Psoas muscle (tissue), 8 donors: ENCODE measurements around the gene RAB9A. TPM values are rescaled to one million over a fixed set of nuclear protein-coding genes. Genes with fewer than 3 reads are reported as not detected.

Experiments
- ATAC-seq, 4 donors: fragments of 200-7000 bp; cut with Tn5 transposase; one replicate each; pipeline ENCODE4 v1.9.1; 2020; ENCODE audit warnings: moderate library complexity in 3 of 4, mild to moderate bottlenecking in 2 of 4
- DNase-seq, 2 donors: peaks; one replicate each; pipeline ENCODE4 v3.0.0-alpha.2; 2020
- H3K27ac ChIP-seq: fragments of 200-600 bp; one replicate; pipeline ENCODE4 v1.8.0; 2022
- H3K27me3 ChIP-seq, 3 donors: fragments of 200-600 bp in 1 of 3; one replicate each; pipeline versions ENCODE4 v1.6.1 to v1.8.0; 2013 to 2022; ENCODE audit warnings: low read length in 2 of 3, mild to moderate bottlenecking in 2 of 3, moderate library complexity in 1 of 3; ENCODE audit not compliant: insufficient read depth in 3 of 3
- H3K36me3 ChIP-seq, 2 donors: fragments of 200-600 bp in 1 of 2; one replicate each; pipeline versions ENCODE4 v1.6.1 to v1.8.0; 2013 to 2022; ENCODE audit warnings: low read depth in 1 of 2, mild to moderate bottlenecking in 1 of 2, moderate library complexity in 1 of 2; ENCODE audit not compliant: insufficient read depth in 1 of 2
- H3K4me1 ChIP-seq: fragments of 200-600 bp; one replicate; pipeline ENCODE4 v1.8.0; 2022
- H3K4me3 ChIP-seq: fragments of 200-600 bp; one replicate; pipeline ENCODE4 v1.8.0; 2022; ENCODE audit warnings: mild to moderate bottlenecking
- H3K9me3 ChIP-seq: fragments of 200-600 bp; one replicate; pipeline ENCODE4 v1.8.0; 2022
- CTCF ChIP-seq: fragments of 200-600 bp; IDR thresholded peaks from one replicate; pipeline ENCODE4 v1.8.0; 2022; ENCODE audit warnings: antibody characterized with exemption
- WGBS, 3 donors: extraction: QIAGEN DNeasy Blood & Tissue Kit; methylation state at CpG; one replicate each; pipeline versions ENCODE4 v1.1.6 to v1.1.7; 2013; 5-methylcytosine and 5-hydroxymethylcytosine counted together
- intact Hi-C, 2 donors: fragments of 100-400 bp; cut with DNase I; formaldehyde crosslinking; loops; one replicate each; pipeline versions ENCODE4 v1.11.0 to v1.14.2; 2022
- polyA plus RNA-seq, 3 donors: library from polyadenylated mRNA; stranded (reverse); fragments of 200-250 nt; gene quantifications; one replicate each; pipeline ENCODE4 v1.2.3, GENCODE V29; 2013
- total RNA-seq, 4 donors: library from RNA; stranded (reverse); fragmentation: NEBNext Ultra II Directional in 2 of 4; extraction: Animal tissue kit (Norgen Biotek cat#: 25700) in 2 of 4; gene quantifications; one replicate each; pipeline versions ENCODE4 v1.2.1 to v1.2.4, GENCODE V29; 2021 to 2023
- donor health status: healthy with polysubstance abuse.
- donor health status: DM: no; HTN: no; CAD: no; lungs with moderate emphysema.
- donor health status: Bipolar disorder and iron deficiency.
- donor health status: healthy.
- donor health status: DM: yes; HTN: yes; CAD: no.
- donor health status: DM: no; HTN: no; CAD: no.
- donor health status: DM: no; HTN: no; CAD: no.
- donor health status: DM: yes; HTN: yes; CAD: no.

Gene RAB9A
- total and polyA plus RNA-seq, 7 donors, result 13.0 to 25.4 (median 14.8) TPM

DNA sequence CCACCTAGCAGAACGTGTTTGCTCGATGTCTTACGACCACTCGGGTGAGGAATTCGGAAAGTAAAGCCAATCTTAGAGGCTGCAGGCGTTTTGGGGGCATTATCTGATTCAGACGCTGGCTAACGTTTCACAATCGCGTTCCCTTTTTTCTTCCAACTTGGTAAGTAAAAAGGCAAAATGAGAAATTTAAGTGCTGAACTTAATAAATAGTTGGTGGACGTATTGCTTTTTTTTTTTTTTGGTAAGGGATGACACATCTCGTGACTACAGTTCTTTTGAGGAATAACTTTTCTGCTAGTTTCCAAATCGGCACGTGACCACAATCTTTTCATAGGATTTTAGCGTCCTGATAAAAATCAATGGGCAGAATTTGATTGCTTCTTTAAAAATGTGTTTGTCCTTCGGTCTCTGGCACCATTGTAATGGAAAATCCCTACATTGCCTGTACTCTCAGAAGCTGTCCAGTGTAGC is 848 bp downstream of the RAB9A start:
- H3K36me3 ChIP-seq, result no peaks in the 10 kb centered on the region
- no peak for DNase-seq
- H3K27ac ChIP-seq, result peak overlapping the region; percentile 89
- no peak for TF ChIP-seq CTCF
- peaks cover 0 to 8% (median 0%) of the 10 kb centered on the region in 3 donors for H3K27me3 ChIP-seq
- H3K9me3 ChIP-seq, result no peaks in the 10 kb centered on the region
- H3K4me3 ChIP-seq, result peak overlapping the region; percentile 75
- H3K4me1 ChIP-seq, result peaks cover 24% of the 10 kb centered on the region
- intact Hi-C loops, result loop anchor here in 1 of 2 donors (5.0 kb wide), 1 partner anchor 43 kb away; the partner anchor contains the start of genes OFD1 and TRAPPC2
- 0 to 6% (median 2%) methylated on average over 16 of the region's 16 CpGs for WGBS, 3 donors
- no peak for ATAC-seq

DNA sequence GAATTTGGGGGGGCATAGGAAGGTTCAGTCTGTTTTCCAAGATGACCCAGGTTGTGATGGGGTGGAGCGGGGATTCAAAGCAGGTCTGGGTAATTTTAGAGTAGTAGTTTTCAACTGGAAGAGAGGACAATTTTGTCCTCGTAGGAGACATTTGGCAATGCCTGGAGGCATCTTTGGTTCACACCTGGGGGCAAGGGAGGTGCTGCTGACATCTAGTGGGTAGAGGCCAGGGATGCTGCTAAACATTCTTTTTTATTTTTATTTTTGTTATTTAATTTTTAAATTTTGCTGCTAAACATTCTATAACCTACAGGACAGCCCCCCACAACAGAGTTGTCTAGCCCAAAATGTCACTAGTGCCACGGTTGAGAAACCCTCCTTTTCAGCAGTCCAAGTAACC is 1.9 kb downstream of the RAB9A start:
- WGBS, 3 donors, result 52 to 70% (median 53%) methylated on average over 3 of the region's 3 CpGs
- no peak for ATAC-seq
- no peaks in the 10 kb centered on the region for H3K36me3 ChIP-seq

GRCh38 chrX:13691841-13692371 is 3.0 kb downstream of the RAB9A start:
- 77 to 78% (median 77%) methylated on average over 7 of the region's 7 CpGs for WGBS, 3 donors
- TF ChIP-seq CTCF, result no peak
- Histone ChIP-seq H3K27me3 (peaks cover 0 to 5% (median 0%) of the 10 kb centered on the region in 3 donors), H3K4me1 (peaks cover 24% of the 10 kb centered on the region), H3K27ac (peak overlapping the region; percentile 53), H3K4me3 (no peak overlapping the region), H3K9me3 (no peaks in the 10 kb centered on the region), H3K36me3 (no peaks in the 10 kb centered on the region)
- DNase-seq (no peak), ATAC-seq (no peak)
- intact Hi-C loops, result no loop called here

More for the DNA sequence above, 1.9 kb downstream of the RAB9A start:
- Histone ChIP-seq H3K9me3 (no peaks in the 10 kb centered on the region), H3K27me3 (peaks cover 0 to 5% (median 0%) of the 10 kb centered on the region in 3 donors), H3K4me3 (peak overlapping the region; percentile 75), H3K27ac (peak overlapping the region; percentile 89), H3K4me1 (peaks cover 24% of the 10 kb centered on the region)
- no peak for DNase-seq
- intact Hi-C loops, result no loop called here
- TF ChIP-seq CTCF, result no peak

GRCh38 chrX:13692771-13693231 is 3.9 kb downstream of the RAB9A start:
- WGBS, 3 donors, result 39 to 66% (median 59%) methylated on average over 5 of the region's 5 CpGs
- DNase-seq, result no peak
- Histone ChIP-seq H3K36me3 (no peaks in the 10 kb centered on the region), H3K27me3 (peaks cover 0 to 5% (median 0%) of the 10 kb centered on the region in 3 donors), H3K4me1 (peaks cover 24% of the 10 kb centered on the region), H3K9me3 (no peaks in the 10 kb centered on the region), H3K27ac (peak overlapping the region; percentile 53), H3K4me3 (no peak overlapping the region)
- intact Hi-C loops, result no loop called here
- no peak for TF ChIP-seq CTCF
- ATAC-seq, result no peak
